Measurements from ENCODE around the gene CERS6.
"Not testable (repeated sequence)": the region's sequence is repeated elsewhere in the genome, so short reads cannot be mapped to it uniquely, and the experiment has no call there.

The CERS6 gene

GRCh38 chr2:168789776-168790175, 333.7 kb downstream of the CERS6 start:
- no peak for TF ChIP-seq ZNF473 (tag by site-specific recombination; IDR thresholded peaks at IDR 0.05)
- TF ChIP-seq BCL6B (tag by site-specific recombination; IDR thresholded peaks at IDR 0.05), result no peak
- no peak for TF ChIP-seq ZNF518A (tag by site-specific recombination; conservative IDR thresholded peaks at IDR 0.05; ENCODE audit: low read depth)
- Histone ChIP-seq H3K4me3 (ENCODE audit: low read depth, low read length) (no peak overlapping the region), H3K4me1 (ENCODE audit: control insufficient read depth, insufficient read depth, low read length) (no peaks in the 10 kb centered on the region), H3K27ac (ENCODE audit: extremely low read depth, low read depth, low read length) (no peak overlapping the region), H3K9me3 (ENCODE audit: control insufficient read depth, insufficient read depth, low read depth, low read length) (no peaks in the 10 kb centered on the region), H3K36me3 (ENCODE audit: control insufficient read depth in 2 of 2, insufficient read depth in 1 of 2, low read length in 2 of 2) (no peaks in the 10 kb centered on the region)
- CTCF ChIA-PET, result interaction anchor here (1.7 kb wide), 1 partner anchor 15 kb away, joined by 7 read pairs; no protein-coding TSS in a partner anchor
- POLR2A ChIA-PET, result no interaction called here

- Histone ChIP-seq H3K36me3 (ENCODE audit: control insufficient read depth in 2 of 2, insufficient read depth in 1 of 2, low read length in 2 of 2) (no peaks in the 10 kb centered on the region), H3K4me3 (ENCODE audit: low read depth, low read length) (no peak overlapping the region), H3K4me1 (ENCODE audit: control insufficient read depth, insufficient read depth, low read length) (no peaks in the 10 kb centered on the region), H3K27ac (ENCODE audit: extremely low read depth, low read depth, low read length) (no peak overlapping the region), H3K9me3 (ENCODE audit: control insufficient read depth, insufficient read depth, low read depth, low read length) (no peaks in the 10 kb centered on the region)
- ChIA-PET CTCF (interaction anchor here (1.7 kb wide), 1 partner anchor 16 kb away, joined by 7 read pairs; no protein-coding TSS in a partner anchor), POLR2A (no interaction called here)
- TF ChIP-seq PRDM1 (tag by site-specific recombination; IDR thresholded peaks at IDR 0.05) (no peak), ZBTB7A (tag by site-specific recombination; IDR thresholded peaks at IDR 0.05; ENCODE audit: low read depth) (no peak), ZNF311 (tag by site-specific recombination; IDR thresholded peaks at IDR 0.05; ENCODE audit: borderline replicate concordance) (no peak), ZNF830 (tag by site-specific recombination; IDR thresholded peaks at IDR 0.05; ENCODE audit: low read depth) (no peak), ZNF10 (tag by site-specific recombination; IDR thresholded peaks at IDR 0.05) (0 out of 2 replicates have a peak, but pooled peaks have one; percentile 17), PRDM4 (tag by site-specific recombination; IDR thresholded peaks at IDR 0.05) (no peak)
Observed at GRCh38 chr2:168790226-168790902, 334.3 kb downstream of the CERS6 start.

- peak; percentile 72; the same call in 1 of the 2 replicates for TF ChIP-seq ZNF146 (tag by site-specific recombination; IDR thresholded peaks at IDR 0.05)
- H3K4me3 ChIP-seq (ENCODE audit: low read depth, low read length); POLR2A ChIA-PET; H3K36me3 ChIP-seq (ENCODE audit: control insufficient read depth in 2 of 2, insufficient read depth in 1 of 2, low read length in 2 of 2); H3K4me1 ChIP-seq (ENCODE audit: control insufficient read depth, insufficient read depth, low read length); CTCF ChIA-PET; H3K27ac ChIP-seq (ENCODE audit: extremely low read depth, low read depth, low read length); H3K9me3 ChIP-seq (ENCODE audit: control insufficient read depth, insufficient read depth, low read depth, low read length): not testable (repeated sequence)
Observed at GRCh38 chr2:168791140-168791539, 335.1 kb downstream of the CERS6 start.
